Skeletal muscle tissue (tissue), 4 donors: ENCODE measurements around the gene MYO15A. TPM values are rescaled to one million over a fixed set of nuclear protein-coding genes. Genes with fewer than 3 reads are reported as not detected.
A peak's percentile ranks its signal among the peaks of the same experiment; 100 is the strongest.

Experiments
- H3K27ac ChIP-seq: one replicate; pipeline ENCODE4 v1.7.0; 2013; ENCODE audit warnings: mild to moderate bottlenecking, low read depth, low read length, inconsistent platforms
- H3K27me3 ChIP-seq, 3 donors: one replicate each; pipeline ENCODE4 v1.7.0; 2013; ENCODE audit warnings: low read length in 3 of 3; ENCODE audit not compliant: control insufficient read depth in 3 of 3, insufficient read depth in 3 of 3
- H3K36me3 ChIP-seq, 3 donors: one replicate each; pipeline ENCODE4 v1.7.0; 2013; ENCODE audit warnings: low read length in 3 of 3; ENCODE audit not compliant: control insufficient read depth in 3 of 3, insufficient read depth in 3 of 3
- H3K4me1 ChIP-seq, 3 donors: one replicate each; pipeline ENCODE4 v1.7.0; 2013; ENCODE audit warnings: low read length in 3 of 3, mild to moderate bottlenecking in 3 of 3; ENCODE audit not compliant: control insufficient read depth in 3 of 3, insufficient read depth in 3 of 3
- H3K4me3 ChIP-seq, 3 donors: one replicate each; pipeline ENCODE4 v1.7.0; 2013; ENCODE audit warnings: low read length in 3 of 3
- H3K9ac ChIP-seq, 3 donors: one replicate each; pipeline ENCODE4 v1.7.0; 2013; ENCODE audit warnings: low read length in 3 of 3, mild to moderate bottlenecking in 3 of 3, moderate library complexity in 2 of 3, low read depth in 1 of 3
- H3K9me3 ChIP-seq, 3 donors: one replicate each; pipeline ENCODE4 v1.7.0; 2013; ENCODE audit warnings: low read length in 3 of 3; ENCODE audit not compliant: control insufficient read depth in 3 of 3
- total RNA-seq: library from RNA; depleted of rRNA; stranded (reverse); fragments of >200 nt; gene quantifications from one replicate; pipeline ENCODE4 v1.2.3, GENCODE V29; 2014
- donor health status: Osteomylitis.

Gene MYO15A
- total RNA-seq, 1 donor from 2014 or later = 0.52 TPM

- Histone ChIP-seq H3K27ac (no peak overlapping the region), H3K4me3 (no peak overlapping the region), H3K36me3 (no peaks in the 10 kb centered on the region), H3K9ac (no peak overlapping the region), H3K4me1 (peaks cover 0 to 4% (median 3%) of the 10 kb centered on the region in 3 donors), H3K9me3 (no peaks in the 10 kb centered on the region), H3K27me3 (no peaks in the 10 kb centered on the region)
Observed at GRCh38 chr17:18151290-18151689, 42.7 kb downstream of the MYO15A start.

- H3K4me3 ChIP-seq = no peak overlapping the region
- no peak overlapping the region for H3K27ac ChIP-seq
- H3K9me3 ChIP-seq = no peaks in the 10 kb centered on the region
- no peaks in the 10 kb centered on the region for H3K36me3 ChIP-seq
- H3K9ac ChIP-seq = no peak overlapping the region
- H3K4me1 ChIP-seq = peaks cover 5 to 11% (median 9%) of the 10 kb centered on the region in 3 donors
- H3K27me3 ChIP-seq = no peaks in the 10 kb centered on the region
Observed at GRCh38 chr17:18155179-18155578, 46.6 kb downstream of the MYO15A start.

- Histone ChIP-seq H3K36me3 (no peaks in the 10 kb centered on the region), H3K4me3 (no peak overlapping the region), H3K9ac (no peak overlapping the region), H3K27ac (no peak overlapping the region), H3K9me3 (no peaks in the 10 kb centered on the region), H3K27me3 (no peaks in the 10 kb centered on the region), H3K4me1 (peaks cover 5 to 11% (median 9%) of the 10 kb centered on the region in 3 donors)
Observed at GRCh38 chr17:18156171-18156975, 47.8 kb downstream of the MYO15A start.

GRCh38 chr17:18156976-18157280, 48.4 kb downstream of the MYO15A start:
- Histone ChIP-seq H3K4me3 (no peak overlapping the region), H3K4me1 (peaks cover 5 to 11% (median 9%) of the 10 kb centered on the region in 3 donors), H3K27ac (no peak overlapping the region), H3K9ac (no peak overlapping the region), H3K27me3 (no peaks in the 10 kb centered on the region), H3K9me3 (no peaks in the 10 kb centered on the region), H3K36me3 (no peaks in the 10 kb centered on the region)

- no peaks in the 10 kb centered on the region for H3K27me3 ChIP-seq
- H3K9me3 ChIP-seq = no peaks in the 10 kb centered on the region
- H3K9ac ChIP-seq = no peak overlapping the region
- H3K36me3 ChIP-seq = no peaks in the 10 kb centered on the region
- no peak overlapping the region for H3K27ac ChIP-seq
- peaks cover 5 to 11% (median 9%) of the 10 kb centered on the region in 3 donors for H3K4me1 ChIP-seq
- H3K4me3 ChIP-seq = no peak overlapping the region
Observed at GRCh38 chr17:18157354-18157985, 48.9 kb downstream of the MYO15A start.

- no peak overlapping the region for H3K27ac ChIP-seq
- no peaks in the 10 kb centered on the region for H3K36me3 ChIP-seq
- no peaks in the 10 kb centered on the region for H3K27me3 ChIP-seq
- no peaks in the 10 kb centered on the region for H3K9me3 ChIP-seq
- peak overlapping the region; percentile 61 to 65 (median 64) for H3K4me3 ChIP-seq
- H3K4me1 ChIP-seq = peaks cover 5 to 11% (median 9%) of the 10 kb centered on the region in 3 donors
- peak overlapping the region; percentile 33 to 68 (median 46) for H3K9ac ChIP-seq
Observed at GRCh38 chr17:18158022-18158600, 49.6 kb downstream of the MYO15A start.

GRCh38 chr17:18159551-18160120, 51.1 kb downstream of the MYO15A start:
- peaks cover 5 to 8% (median 6%) of the 10 kb centered on the region in 3 donors for H3K4me1 ChIP-seq
- no peaks in the 10 kb centered on the region for H3K9me3 ChIP-seq
- no peaks in the 10 kb centered on the region for H3K27me3 ChIP-seq
- no peak overlapping the region for H3K9ac ChIP-seq
- no peak overlapping the region for H3K4me3 ChIP-seq
- no peaks in the 10 kb centered on the region for H3K36me3 ChIP-seq
- H3K27ac ChIP-seq = no peak overlapping the region

GRCh38 chr17:18160128-18160856, 51.7 kb downstream of the MYO15A start:
- Histone ChIP-seq H3K9me3 (no peaks in the 10 kb centered on the region), H3K36me3 (no peaks in the 10 kb centered on the region), H3K4me3 (no peak overlapping the region), H3K9ac (no peak overlapping the region), H3K27me3 (no peaks in the 10 kb centered on the region), H3K4me1 (peaks cover 5 to 8% (median 6%) of the 10 kb centered on the region in 3 donors), H3K27ac (no peak overlapping the region)

GRCh38 chr17:18161207-18162145, 52.9 kb downstream of the MYO15A start:
- Histone ChIP-seq H3K4me3 (no peak overlapping the region), H3K36me3 (no peaks in the 10 kb centered on the region), H3K27ac (no peak overlapping the region)

More at GRCh38 chr17:18161207-18162145, 52.9 kb downstream of the MYO15A start:
- Histone ChIP-seq H3K27me3 (no peaks in the 10 kb centered on the region), H3K9me3 (no peaks in the 10 kb centered on the region), H3K4me1 (peaks cover 5 to 8% (median 6%) of the 10 kb centered on the region in 3 donors), H3K9ac (no peak overlapping the region)
